ENCODE data around the gene ZFAND3. TPM values are rescaled to one million over a fixed set of nuclear protein-coding genes. Genes with fewer than 3 reads are reported as not detected.

ZFAND3 gene
- total and polyA plus RNA-seq, 2 experiments from 2014 or later, result 36.5 to 50.0 TPM

DNA sequence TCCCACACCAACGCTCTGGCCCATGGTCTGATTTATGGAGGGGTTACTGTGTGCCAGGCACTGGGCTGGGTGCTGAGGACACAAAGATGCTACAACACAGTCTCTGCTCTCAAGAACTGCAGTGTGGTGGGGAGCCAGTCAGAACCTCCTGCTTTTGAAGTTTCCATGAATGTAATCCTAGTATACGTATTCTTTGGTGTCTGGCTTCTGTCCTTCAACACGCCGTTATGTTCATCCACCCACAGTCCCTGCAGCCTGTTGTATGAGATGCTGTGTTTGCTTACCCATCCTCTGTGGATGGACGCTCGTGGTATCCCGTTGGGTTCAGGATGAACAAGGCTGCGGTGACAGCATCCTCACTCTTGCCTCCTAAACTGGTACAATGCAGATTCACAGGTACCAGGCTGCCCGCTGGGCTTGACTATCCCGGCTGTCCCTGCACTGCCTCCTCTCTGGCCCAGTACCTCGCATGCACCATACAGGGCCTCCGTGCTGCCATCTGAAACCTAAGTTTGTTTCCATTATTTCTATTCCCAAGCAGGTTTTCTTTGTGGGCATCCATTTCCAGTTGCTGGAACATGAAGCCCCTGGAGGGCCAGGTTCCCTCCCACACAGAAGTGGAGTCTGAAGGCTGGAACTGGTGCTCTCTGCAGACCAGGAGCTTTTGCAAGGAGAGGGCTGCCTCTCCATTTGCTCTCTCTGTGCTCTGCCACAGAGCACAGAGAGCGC, 364.5 kb downstream of the ZFAND3 start:
- Histone ChIP-seq H3K4me3 (no peak overlapping the region), H3K9me2 (replicated peaks; ENCODE audit: insufficient read depth) (no peaks in the 10 kb centered on the region), H2AFZ (no peak overlapping the region), H3K27me3 (no peaks in the 10 kb centered on the region), H3K9me3 (ENCODE audit: low read depth) (no peaks in the 10 kb centered on the region), H3K36me3 (replicated peaks; ENCODE audit: insufficient read depth, low read depth) (no peaks in the 10 kb centered on the region), H4K20me1 (ENCODE audit: insufficient read depth, poor library complexity, severe bottlenecking) (no peaks in the 10 kb centered on the region), H3K4me2 (no peak overlapping the region), H3K79me2 (no peaks in the 10 kb centered on the region), H3K27ac (no peak overlapping the region), H3K4me1 (ENCODE audit: insufficient read depth) (no peaks in the 10 kb centered on the region)
- no peak for TF ChIP-seq EZH2phosphoT487 (IDR thresholded peaks at IDR 0.05; ENCODE audit: low read depth, severe bottlenecking, unreplicated experiment)
- TF ChIP-seq EZH2 (IDR thresholded peaks at IDR 0.05; ENCODE audit: borderline replicate concordance), result no peak
- TF ChIP-seq, protein P1, sequence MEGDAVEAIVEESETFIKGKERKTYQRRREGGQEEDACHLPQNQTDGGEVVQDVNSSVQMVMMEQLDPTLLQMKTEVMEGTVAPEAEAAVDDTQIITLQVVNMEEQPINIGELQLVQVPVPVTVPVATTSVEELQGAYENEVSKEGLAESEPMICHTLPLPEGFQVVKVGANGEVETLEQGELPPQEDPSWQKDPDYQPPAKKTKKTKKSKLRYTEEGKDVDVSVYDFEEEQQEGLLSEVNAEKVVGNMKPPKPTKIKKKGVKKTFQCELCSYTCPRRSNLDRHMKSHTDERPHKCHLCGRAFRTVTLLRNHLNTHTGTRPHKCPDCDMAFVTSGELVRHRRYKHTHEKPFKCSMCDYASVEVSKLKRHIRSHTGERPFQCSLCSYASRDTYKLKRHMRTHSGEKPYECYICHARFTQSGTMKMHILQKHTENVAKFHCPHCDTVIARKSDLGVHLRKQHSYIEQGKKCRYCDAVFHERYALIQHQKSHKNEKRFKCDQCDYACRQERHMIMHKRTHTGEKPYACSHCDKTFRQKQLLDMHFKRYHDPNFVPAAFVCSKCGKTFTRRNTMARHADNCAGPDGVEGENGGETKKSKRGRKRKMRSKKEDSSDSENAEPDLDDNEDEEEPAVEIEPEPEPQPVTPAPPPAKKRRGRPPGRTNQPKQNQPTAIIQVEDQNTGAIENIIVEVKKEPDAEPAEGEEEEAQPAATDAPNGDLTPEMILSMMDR (IDR thresholded peaks at IDR 0.05; ENCODE audit: poor library complexity), result no peak
- DNase-seq (ENCODE audit: low spot score), result no peak
- 69% methylated on average over 13 of the region's 13 CpGs for WGBS (ENCODE audit: low lambda C conversion rate, missing lambda C conversion rate)

DNA sequence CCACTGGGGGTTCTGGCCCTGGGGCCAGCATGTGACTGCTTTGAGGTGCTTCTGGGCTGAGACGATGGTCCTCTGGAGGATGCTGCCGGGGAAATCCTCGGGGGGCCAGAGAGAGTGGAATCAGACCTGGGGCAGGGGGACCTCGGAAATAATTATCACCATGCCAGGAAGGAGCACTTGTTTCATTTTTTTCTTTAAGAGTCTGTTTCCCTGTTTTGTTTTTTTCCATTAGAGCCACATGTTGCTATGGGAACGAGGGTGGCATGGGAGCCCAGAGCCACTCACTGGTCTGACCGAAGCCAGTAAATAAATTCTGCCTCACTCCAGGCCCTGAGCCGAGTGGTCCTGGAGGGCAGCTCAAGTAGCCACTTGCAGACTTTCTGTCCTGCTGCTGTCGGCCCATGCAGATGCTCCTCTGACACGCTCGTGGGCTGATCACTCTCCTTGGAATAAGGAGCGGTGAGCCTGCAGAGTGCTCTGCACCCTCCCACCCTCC, 365.1 kb downstream of the ZFAND3 start:
- no peak overlapping the region for H3K4me2 ChIP-seq
- no peak overlapping the region for H2AFZ ChIP-seq
- no peaks in the 10 kb centered on the region for H3K79me2 ChIP-seq
- DNase-seq (ENCODE audit: low spot score), result no peak
- H3K27ac ChIP-seq, result no peak overlapping the region
- H3K9me2 ChIP-seq (replicated peaks; ENCODE audit: insufficient read depth), result no peaks in the 10 kb centered on the region
- no peak for TF ChIP-seq EZH2 (IDR thresholded peaks at IDR 0.05; ENCODE audit: borderline replicate concordance)
- TF ChIP-seq, protein P1 (IDR thresholded peaks at IDR 0.05; ENCODE audit: poor library complexity), result no peak
- no peak for TF ChIP-seq EZH2phosphoT487 (IDR thresholded peaks at IDR 0.05; ENCODE audit: low read depth, severe bottlenecking, unreplicated experiment)
- whole genome bisulfite sequencing (ENCODE audit: low lambda C conversion rate, missing lambda C conversion rate), result 78% methylated on average over 11 of the region's 11 CpGs
- H3K36me3 ChIP-seq (replicated peaks; ENCODE audit: insufficient read depth, low read depth), result no peaks in the 10 kb centered on the region
- no peak overlapping the region for H3K4me3 ChIP-seq
- no peaks in the 10 kb centered on the region for H3K4me1 ChIP-seq (ENCODE audit: insufficient read depth)
- H4K20me1 ChIP-seq (ENCODE audit: insufficient read depth, poor library complexity, severe bottlenecking), result no peaks in the 10 kb centered on the region
- H3K27me3 ChIP-seq, result no peaks in the 10 kb centered on the region
- H3K9me3 ChIP-seq (ENCODE audit: low read depth), result no peaks in the 10 kb centered on the region

DNA sequence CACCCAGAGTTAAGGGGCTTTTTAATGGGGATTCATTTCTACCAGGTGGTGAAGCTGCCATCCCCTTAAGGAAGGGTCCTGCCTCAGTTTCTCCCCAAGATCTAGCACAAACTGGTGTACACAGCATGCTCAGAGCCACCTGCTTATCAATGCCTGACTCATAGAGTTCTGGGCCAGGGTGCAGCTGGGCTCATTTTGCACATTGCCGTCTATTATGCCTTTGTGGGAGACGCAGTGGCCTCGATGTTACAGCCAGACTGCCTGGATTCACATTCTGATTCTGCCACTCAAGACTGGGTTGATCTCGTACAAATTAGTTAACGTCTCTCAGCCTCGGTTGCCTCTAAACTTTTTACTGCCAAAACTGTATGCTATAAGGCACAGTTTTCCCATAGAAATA, 365.7 kb downstream of the ZFAND3 start:
- WGBS (ENCODE audit: low lambda C conversion rate, missing lambda C conversion rate), result 97% methylated on average over 6 of the region's 6 CpGs
- Histone ChIP-seq H3K9me3 (ENCODE audit: low read depth) (no peaks in the 10 kb centered on the region), H3K4me3 (no peak overlapping the region), H3K9me2 (replicated peaks; ENCODE audit: insufficient read depth) (no peaks in the 10 kb centered on the region), H3K4me1 (ENCODE audit: insufficient read depth) (no peaks in the 10 kb centered on the region), H2AFZ (no peak overlapping the region), H3K36me3 (replicated peaks; ENCODE audit: insufficient read depth, low read depth) (no peaks in the 10 kb centered on the region), H3K4me2 (no peak overlapping the region), H4K20me1 (ENCODE audit: insufficient read depth, poor library complexity, severe bottlenecking) (no peaks in the 10 kb centered on the region), H3K79me2 (no peaks in the 10 kb centered on the region), H3K27me3 (no peaks in the 10 kb centered on the region), H3K27ac (no peak overlapping the region)
- TF ChIP-seq EZH2phosphoT487 (IDR thresholded peaks at IDR 0.05; ENCODE audit: low read depth, severe bottlenecking, unreplicated experiment) (no peak), EZH2 (IDR thresholded peaks at IDR 0.05; ENCODE audit: borderline replicate concordance) (no peak)
- DNase-seq (ENCODE audit: low spot score), result no peak

DNA sequence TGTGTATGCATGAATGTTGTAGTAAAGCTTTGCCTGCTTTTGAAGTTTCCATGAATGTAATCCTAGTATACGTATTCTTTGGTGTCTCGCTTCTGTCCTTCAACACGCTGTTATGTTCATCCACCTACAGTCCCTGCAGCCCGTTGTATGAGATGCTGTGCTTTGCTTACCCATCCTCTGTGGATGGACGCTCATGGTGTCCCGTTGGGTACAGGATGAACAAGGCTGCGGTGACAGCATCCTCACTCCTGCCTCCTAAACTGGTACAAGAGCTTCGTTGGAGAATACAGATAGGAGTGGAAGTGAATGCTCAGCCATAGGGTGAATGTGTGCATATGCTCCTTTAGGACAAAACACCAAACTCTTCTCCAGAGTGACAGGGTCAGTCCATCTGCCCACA, 366.2 kb downstream of the ZFAND3 start:
- no peak overlapping the region for H3K4me2 ChIP-seq
- TF ChIP-seq EZH2 (IDR thresholded peaks at IDR 0.05; ENCODE audit: borderline replicate concordance) (no peak), EZH2phosphoT487 (IDR thresholded peaks at IDR 0.05; ENCODE audit: low read depth, severe bottlenecking, unreplicated experiment) (no peak)
- TF ChIP-seq, protein P1 (IDR thresholded peaks at IDR 0.05; ENCODE audit: poor library complexity), result no peak
- DNase-seq (ENCODE audit: low spot score), result no peak
- H4K20me1 ChIP-seq (ENCODE audit: insufficient read depth, poor library complexity, severe bottlenecking), result no peaks in the 10 kb centered on the region
- H3K9me3 ChIP-seq (ENCODE audit: low read depth), result no peaks in the 10 kb centered on the region
- no peak overlapping the region for H3K27ac ChIP-seq
- no peak overlapping the region for H2AFZ ChIP-seq
- H3K4me3 ChIP-seq, result no peak overlapping the region
- 95% methylated on average over 8 of the region's 8 CpGs for WGBS (ENCODE audit: low lambda C conversion rate, missing lambda C conversion rate)
- no peaks in the 10 kb centered on the region for H3K9me2 ChIP-seq (replicated peaks; ENCODE audit: insufficient read depth)
- H3K27me3 ChIP-seq, result no peaks in the 10 kb centered on the region
- H3K36me3 ChIP-seq (replicated peaks; ENCODE audit: insufficient read depth, low read depth), result no peaks in the 10 kb centered on the region
- no peaks in the 10 kb centered on the region for H3K79me2 ChIP-seq
- no peaks in the 10 kb centered on the region for H3K4me1 ChIP-seq (ENCODE audit: insufficient read depth)

Data from hepatocyte (in vitro differentiated cells).